MCF 10A (cell line): ENCODE data around the gene CR1L. TPM values are rescaled to one million over a fixed set of nuclear protein-coding genes. Genes with fewer than 3 reads are reported as not detected.

ENCODE experiments used
- BruUV-seq: library from RNA; stranded (reverse); fragments of 400-500 nt; replicated peaks from 2 replicates; lab custom pipeline; 2021; lab: Mats Ljungman, UMichigan
- CTCF ChIA-PET: fragments of 300-600 bp; sonication (Branson Sonifier 250); formaldehyde crosslinking; extraction: SDS; loops from one replicate; lab custom pipeline; 2021; ENCODE audit warnings: antibody characterized with exemption, inconsistent platforms; lab: Yijun Ruan, JAX
- POLR2A ChIA-PET: fragments of 300-600, 350-650 bp; sonication (Branson Sonifier 250); formaldehyde crosslinking; extraction: SDS; loops from one replicate; lab custom pipeline; 2020; ENCODE audit warnings: antibody characterized with exemption, inconsistent platforms; lab: Yijun Ruan, JAX
- DNase-seq: peaks from one replicate; pipeline ENCODE4 v3.0.0-alpha.2; 2018; ENCODE audit not compliant: unreplicated experiment
- H3K27ac Mint-ChIP-seq: one replicate; pipeline ENCODE4 v1.8.0; 2022; ENCODE audit warnings: mild to moderate bottlenecking, low read depth, mixed read lengths; ENCODE audit not compliant: unreplicated experiment
- H3K27me3 Mint-ChIP-seq: one replicate; pipeline ENCODE4 v1.8.0; 2022; ENCODE audit warnings: mixed read lengths; ENCODE audit not compliant: insufficient read depth, unreplicated experiment
- H3K36me3 Mint-ChIP-seq: one replicate; pipeline ENCODE4 v1.8.0; 2022; ENCODE audit warnings: mild to moderate bottlenecking, moderate library complexity, mixed read lengths; ENCODE audit not compliant: insufficient read depth, unreplicated experiment
- H3K4me1 Mint-ChIP-seq: one replicate; pipeline ENCODE4 v1.8.0; 2022; ENCODE audit warnings: mixed read lengths; ENCODE audit not compliant: insufficient read depth, unreplicated experiment
- H3K4me3 Mint-ChIP-seq: one replicate; pipeline ENCODE4 v1.8.0; 2022; ENCODE audit warnings: mild to moderate bottlenecking, moderate library complexity, mixed read lengths; ENCODE audit not compliant: unreplicated experiment
- H3K9me3 Mint-ChIP-seq: one replicate; pipeline ENCODE4 v1.8.0; 2022; ENCODE audit warnings: mixed read lengths; ENCODE audit not compliant: unreplicated experiment
- intact Hi-C: fragments of 100-400 bp; cut with micrococcal nuclease; formaldehyde crosslinking; loops from 2 replicates; pipeline ENCODE4 v1.14.1; 2022
- total RNA-seq: library from RNA; stranded (reverse); gene quantifications from 2 replicates; pipeline ENCODE4 v1.2.3, GENCODE V29; 2022
- TF ChIP-seq, protein P1 (sequence below): fragments of 200-600 bp; IDR thresholded peaks from one replicate; pipeline ENCODE4 v1.8.0; 2022; ENCODE audit warnings: antibody characterized with exemption, mild to moderate bottlenecking; ENCODE audit not compliant: unreplicated experiment

Gene CR1L
- total RNA-seq, 1 experiment from 2014 or later = not detected

DNA sequence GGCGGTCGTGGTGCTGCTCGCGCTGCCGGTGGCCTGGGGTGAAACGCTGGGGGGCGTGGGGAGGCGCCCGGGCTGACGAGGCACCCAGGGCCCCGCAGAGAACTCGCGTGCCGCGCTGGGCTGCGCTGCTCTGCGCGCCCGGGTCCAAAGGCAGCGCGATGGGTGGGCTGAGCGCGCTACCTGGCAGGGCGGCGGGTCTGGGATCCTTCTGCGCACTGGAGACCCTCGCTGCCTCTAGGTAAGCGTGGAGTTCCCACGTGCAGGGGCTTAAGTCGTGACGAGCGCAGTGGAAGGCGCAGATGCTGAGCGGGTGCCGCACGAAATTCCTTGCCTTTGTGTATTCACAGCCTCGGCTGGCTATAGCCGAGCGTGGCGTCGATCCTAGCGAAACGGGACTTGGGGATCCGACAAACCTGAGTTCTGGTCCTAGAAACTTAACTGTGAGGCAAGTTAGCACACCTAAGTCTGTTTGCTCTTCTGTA lies 24.6 kb downstream of the CR1L start:
- TF ChIP-seq, protein P1, sequence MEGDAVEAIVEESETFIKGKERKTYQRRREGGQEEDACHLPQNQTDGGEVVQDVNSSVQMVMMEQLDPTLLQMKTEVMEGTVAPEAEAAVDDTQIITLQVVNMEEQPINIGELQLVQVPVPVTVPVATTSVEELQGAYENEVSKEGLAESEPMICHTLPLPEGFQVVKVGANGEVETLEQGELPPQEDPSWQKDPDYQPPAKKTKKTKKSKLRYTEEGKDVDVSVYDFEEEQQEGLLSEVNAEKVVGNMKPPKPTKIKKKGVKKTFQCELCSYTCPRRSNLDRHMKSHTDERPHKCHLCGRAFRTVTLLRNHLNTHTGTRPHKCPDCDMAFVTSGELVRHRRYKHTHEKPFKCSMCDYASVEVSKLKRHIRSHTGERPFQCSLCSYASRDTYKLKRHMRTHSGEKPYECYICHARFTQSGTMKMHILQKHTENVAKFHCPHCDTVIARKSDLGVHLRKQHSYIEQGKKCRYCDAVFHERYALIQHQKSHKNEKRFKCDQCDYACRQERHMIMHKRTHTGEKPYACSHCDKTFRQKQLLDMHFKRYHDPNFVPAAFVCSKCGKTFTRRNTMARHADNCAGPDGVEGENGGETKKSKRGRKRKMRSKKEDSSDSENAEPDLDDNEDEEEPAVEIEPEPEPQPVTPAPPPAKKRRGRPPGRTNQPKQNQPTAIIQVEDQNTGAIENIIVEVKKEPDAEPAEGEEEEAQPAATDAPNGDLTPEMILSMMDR = no peak
- peaks cover 89% of the 10 kb centered on the region for H3K27me3 Mint-ChIP-seq
- ChIA-PET CTCF (interaction anchor here (0.9 kb wide), 1 partner anchor 15 kb away, joined by 4 read pairs; no protein-coding TSS in a partner anchor), POLR2A (no interaction called here)
- no TSS peak for BruUV-seq
- intact Hi-C loops = loop anchor here (5.0 to 10.0 kb wide), 3 partner anchors 172 to 585 kb away; partner anchors contain the start of genes C4BPB and CR1
- no peak for DNase-seq
- H3K4me3 Mint-ChIP-seq = no peak overlapping the region
- H3K4me1 Mint-ChIP-seq = peaks cover 12% of the 10 kb centered on the region
- H3K9me3 Mint-ChIP-seq = peaks cover 8% of the 10 kb centered on the region
- H3K27ac Mint-ChIP-seq = no peak overlapping the region
- H3K36me3 Mint-ChIP-seq = no peaks in the 10 kb centered on the region

GRCh38 chr1:207670192-207670591 lies 25.3 kb downstream of the CR1L start:
- Mint-ChIP-seq H3K9me3 (peaks cover 8% of the 10 kb centered on the region), H3K36me3 (no peaks in the 10 kb centered on the region), H3K27ac (no peak overlapping the region), H3K4me3 (no peak overlapping the region), H3K27me3 (peaks cover 92% of the 10 kb centered on the region), H3K4me1 (peaks cover 12% of the 10 kb centered on the region)
- BruUV-seq = no TSS peak
- DNase-seq = no peak
- POLR2A ChIA-PET = no interaction called here
- TF ChIP-seq, protein P1 = no peak
- CTCF ChIA-PET = interaction anchor here (0.6 to 6.4 kb wide), 2 partner anchors 20 to 92 kb away, joined by 3 to 65 read pairs; no protein-coding TSS in a partner anchor
- intact Hi-C loops = loop anchor here (5.0 to 10.0 kb wide), 3 partner anchors 173 to 585 kb away; partner anchors contain the start of genes C4BPB and CR1

- Mint-ChIP-seq H3K4me1 (peaks cover 12% of the 10 kb centered on the region), H3K27ac (no peak overlapping the region), H3K9me3 (peaks cover 8% of the 10 kb centered on the region), H3K4me3 (no peak overlapping the region), H3K27me3 (peaks cover 91% of the 10 kb centered on the region), H3K36me3 (no peaks in the 10 kb centered on the region)
- TF ChIP-seq, protein P1 = no peak
- intact Hi-C loops = loop anchor here (5.0 to 10.0 kb wide), 3 partner anchors 174 to 586 kb away; partner anchors contain the start of genes C4BPB and CR1
- no TSS peak for BruUV-seq
- CTCF ChIA-PET = interaction anchor here (0.6 to 6.4 kb wide), 7 partner anchors 11 to 126 kb away, joined by 3 to 65 read pairs (median 5); no protein-coding TSS in a partner anchor
- peak; percentile 34 for DNase-seq
- POLR2A ChIA-PET = interaction anchor here (0.6 kb wide), 1 partner anchor 437 kb away, joined by 3 read pairs; no protein-coding TSS in a partner anchor
These were observed 26.1 kb downstream of the CR1L start for GRCh38 chr1:207670997-207671396.

DNA sequence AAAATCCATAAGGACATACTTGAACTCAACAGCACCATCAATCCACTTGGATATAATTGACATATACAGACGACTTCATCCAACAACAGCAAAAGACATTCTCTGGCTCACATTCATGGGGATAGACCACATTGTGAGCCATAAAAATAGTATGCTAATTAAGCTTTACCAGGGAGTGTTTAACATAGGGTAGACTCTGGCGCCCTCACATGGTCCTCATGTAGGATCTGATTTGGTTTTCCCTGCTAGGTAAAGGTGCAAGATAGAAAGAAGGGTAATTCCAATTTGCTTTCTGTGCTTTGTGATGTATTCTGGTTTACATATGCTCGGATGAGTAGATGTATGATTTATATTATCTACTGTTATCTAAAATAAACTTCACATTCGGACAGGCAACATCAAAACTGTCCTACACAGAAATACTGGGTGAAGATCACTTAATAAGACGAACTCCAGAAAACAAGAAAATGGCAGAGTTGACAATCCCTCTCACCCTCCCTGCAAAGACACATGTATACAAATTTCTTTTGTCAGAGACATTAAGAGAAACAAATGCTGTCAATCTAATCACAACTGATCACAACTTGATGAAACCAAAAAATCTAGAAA lies 27.7 kb downstream of the CR1L start:
- TF ChIP-seq, protein P1 = peak; percentile 90
- intact Hi-C loops = loop anchor here (1.0 to 10.0 kb wide), 6 partner anchors 52 to 588 kb away; partner anchors contain the start of genes C4BPB and CR1
- Mint-ChIP-seq H3K27ac (no peak overlapping the region), H3K9me3 (no peaks in the 10 kb centered on the region), H3K4me3 (no peak overlapping the region), H3K27me3 (peaks cover 75% of the 10 kb centered on the region), H3K36me3 (no peaks in the 10 kb centered on the region), H3K4me1 (peaks cover 12% of the 10 kb centered on the region)
- ChIA-PET CTCF (interaction anchor here (0.6 to 6.4 kb wide), 26 partner anchors 10 to 1539 kb away, joined by 3 to 65 read pairs (median 4); no protein-coding TSS in a partner anchor), POLR2A (interaction anchor here (1.3 kb wide), 1 partner anchor 93 kb away, joined by 7 read pairs; no protein-coding TSS in a partner anchor)
- peak; percentile 86 for DNase-seq
- no TSS peak for BruUV-seq
